GM10266 (cell line): ENCODE measurements around the gene NCS1.

Source experiments
- DNase-seq: peaks from one replicate; pipeline ENCODE4 v3.0.0; 2012; ENCODE audit errors: extremely low spot score
- CTCF ChIP-seq: IDR thresholded peaks from 2 replicates; pipeline ENCODE4 v1.5.1; 2012; ENCODE audit warnings: mild to moderate bottlenecking, low read depth; ENCODE audit not compliant: control insufficient read depth, insufficient read depth; ENCODE audit errors: missing control alignments

The NCS1 gene

GRCh38 chr9:130237763-130238524 is 65.7 kb downstream of the NCS1 start:
- DNase-seq, result no peak

GRCh38 chr9:130239363-130239695 is 67.1 kb downstream of the NCS1 start:
- no peak for DNase-seq
- TF ChIP-seq CTCF, result no peak

More at GRCh38 chr9:130237763-130238524, 65.7 kb downstream of the NCS1 start:
- no peak for TF ChIP-seq CTCF

- no peak for TF ChIP-seq CTCF
- DNase-seq, result peak; percentile 59
Measured at GRCh38 chr9:130239741-130240241, 67.6 kb downstream of the NCS1 start.

GRCh38 chr9:130240410-130241197 is 68.4 kb downstream of the NCS1 start:
- no peak for TF ChIP-seq CTCF
- DNase-seq, result peak; percentile 64

GRCh38 chr9:130241198-130241535 is 69.0 kb downstream of the NCS1 start:
- DNase-seq, result no peak
- TF ChIP-seq CTCF, result no peak

- TF ChIP-seq CTCF, result no peak
- no peak for DNase-seq
Measured at GRCh38 chr9:130242270-130243014, 70.2 kb downstream of the NCS1 start.
